HTR-8/SVneo (cell line): Measurements from ENCODE around the gene KIF19.

Experiments
- DNase-seq: peaks from one replicate; pipeline ENCODE4 v3.0.0; 2011; ENCODE audit warnings: low spot score, mixed read lengths; ENCODE audit not compliant: insufficient read length
- FAIRE-seq: peaks from 2 replicates; lab custom pipeline; 2011; peaks lifted over from hg19 to GRCh38; lab: Jason Lieb, UNC

Gene KIF19

DNA sequence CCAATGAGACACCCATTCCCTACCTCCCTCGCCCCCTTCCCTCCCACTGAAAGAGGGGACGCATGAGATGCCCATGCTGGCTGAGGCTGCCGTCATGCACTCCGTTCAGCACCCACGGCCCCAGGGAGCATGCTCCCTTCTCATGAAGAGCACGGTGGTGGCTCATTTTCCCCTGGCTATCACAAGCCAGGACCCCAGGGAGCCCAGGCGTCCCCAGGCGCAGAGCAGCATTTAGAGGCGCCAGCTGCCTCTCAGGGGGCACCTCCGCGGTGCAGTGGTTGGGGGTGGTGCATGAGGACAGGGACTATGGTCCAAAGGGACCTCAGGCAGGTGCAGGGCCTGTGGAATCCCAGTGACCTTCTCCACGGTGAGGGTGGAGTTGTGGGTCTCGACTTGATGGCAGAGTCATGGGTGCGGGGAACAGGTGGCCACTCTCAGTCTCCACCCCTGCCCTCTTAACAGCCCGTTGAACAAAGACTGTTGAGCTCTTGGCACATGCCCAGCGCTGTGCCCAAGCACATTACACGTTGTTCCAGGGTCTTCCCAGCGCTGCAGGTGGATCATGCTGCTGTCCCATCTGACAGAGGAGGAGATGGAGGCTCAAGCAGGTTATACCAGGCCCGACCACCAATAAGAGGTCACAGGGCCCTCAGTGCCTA, 13.6 kb downstream of the KIF19 start:
- FAIRE-seq (no peak), DNase-seq (no peak)

DNA sequence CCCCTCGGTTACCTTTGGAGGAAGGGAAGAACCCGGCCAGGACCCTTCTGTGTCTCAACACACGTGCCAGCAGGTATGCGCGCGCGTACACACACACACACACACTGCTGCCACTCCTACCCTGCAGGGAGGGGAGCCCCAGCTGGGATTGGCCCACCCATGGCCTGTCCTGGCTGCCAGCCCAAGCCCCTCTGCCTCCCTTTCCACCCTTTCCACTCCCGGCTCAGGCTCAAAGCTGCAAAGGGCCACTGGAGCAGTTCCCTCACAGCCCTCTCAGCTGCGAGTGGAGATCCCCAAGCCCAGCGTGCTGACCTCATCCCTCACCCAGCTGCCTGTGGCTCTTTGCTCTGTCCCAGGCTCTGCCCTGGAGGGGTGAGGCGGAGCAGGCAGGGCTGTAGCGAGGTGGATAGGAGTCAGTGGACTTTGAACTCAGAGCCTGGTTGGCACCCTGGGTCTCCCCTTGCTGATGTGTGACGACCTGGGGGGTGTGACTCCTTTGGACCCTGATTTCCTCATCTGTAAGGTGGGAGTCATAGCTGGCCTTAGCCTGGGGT, 14.5 kb downstream of the KIF19 start:
- no peak for DNase-seq
- no peak for FAIRE-seq

DNA sequence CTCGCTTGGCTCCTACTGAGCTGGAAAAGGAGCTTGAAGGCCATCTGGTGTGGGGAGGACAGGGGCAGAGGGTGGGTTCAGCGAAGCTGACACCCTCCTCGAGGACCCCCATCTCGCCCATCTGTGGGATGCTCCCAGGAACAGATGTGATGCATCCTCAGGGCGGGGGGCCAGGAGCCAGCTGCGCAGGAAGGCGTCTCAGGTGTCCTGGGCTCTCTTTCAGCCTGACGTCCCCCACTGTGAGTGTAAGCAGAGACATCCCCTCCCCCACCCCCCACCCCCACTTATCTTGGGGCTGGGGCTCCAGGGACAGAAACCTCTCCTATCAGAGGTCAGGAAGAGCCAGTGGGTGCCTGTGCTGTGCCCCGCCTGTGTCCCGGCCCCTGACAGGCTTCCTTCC, 16.2 kb downstream of the KIF19 start:
- DNase-seq = no peak
- FAIRE-seq = no peak

DNA sequence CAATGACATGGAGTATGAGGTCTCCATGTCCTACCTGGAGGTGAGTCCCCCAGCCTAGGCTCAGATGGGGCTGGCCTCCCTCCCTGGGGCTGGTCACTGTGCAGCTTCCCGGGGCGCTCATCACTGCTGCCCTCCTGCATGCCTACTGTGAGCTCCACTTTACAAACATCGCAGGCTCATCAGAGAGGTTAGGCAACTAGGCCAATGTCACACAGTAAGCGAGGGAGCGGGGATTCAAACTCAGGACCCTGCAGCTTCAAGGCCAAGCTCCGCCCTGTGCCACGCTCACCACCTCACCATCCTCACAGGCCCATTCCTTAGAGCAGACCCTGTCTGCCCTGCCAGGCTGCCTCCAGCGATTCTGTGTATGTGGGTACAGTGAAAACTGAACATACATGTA, 17.1 kb downstream of the KIF19 start:
- no peak for DNase-seq
- FAIRE-seq = no peak

DNA sequence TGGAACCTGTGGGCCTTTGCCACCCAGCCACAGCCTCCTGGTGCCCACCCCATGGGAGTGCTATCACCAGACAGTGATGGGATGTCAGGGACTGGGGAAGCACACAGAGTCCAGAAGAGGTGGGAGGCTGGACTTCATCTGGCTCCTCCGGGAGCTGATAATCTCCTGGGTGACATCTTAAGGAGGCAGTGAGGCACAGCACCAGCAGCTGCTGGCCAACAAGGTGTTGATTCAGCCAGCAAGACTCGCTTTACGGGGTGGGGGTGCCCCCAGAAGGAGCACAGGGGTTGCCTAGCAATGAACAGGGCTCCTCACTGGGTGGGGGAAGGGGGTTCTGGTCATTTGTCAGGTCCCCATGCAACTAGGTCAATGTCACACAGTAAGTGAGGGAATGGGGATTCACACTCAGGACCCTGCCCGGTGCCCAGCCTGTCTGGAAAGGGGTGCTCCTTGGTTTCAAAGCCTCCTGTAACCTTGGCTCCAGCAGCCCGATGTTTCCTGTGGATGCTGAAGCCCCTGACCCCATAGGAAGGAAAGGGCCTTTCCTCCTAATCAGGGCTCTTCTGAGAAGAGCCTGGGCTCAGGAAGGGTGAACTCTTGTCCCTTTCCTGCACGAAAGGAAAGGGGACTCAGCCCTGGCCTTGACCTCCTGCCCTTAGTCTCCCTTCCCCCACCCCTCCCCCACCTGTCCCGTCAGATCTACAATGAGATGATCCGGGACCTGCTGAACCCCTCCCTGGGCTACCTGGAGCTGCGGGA, 17.7 kb downstream of the KIF19 start:
- DNase-seq (no peak), FAIRE-seq (no peak)

DNA sequence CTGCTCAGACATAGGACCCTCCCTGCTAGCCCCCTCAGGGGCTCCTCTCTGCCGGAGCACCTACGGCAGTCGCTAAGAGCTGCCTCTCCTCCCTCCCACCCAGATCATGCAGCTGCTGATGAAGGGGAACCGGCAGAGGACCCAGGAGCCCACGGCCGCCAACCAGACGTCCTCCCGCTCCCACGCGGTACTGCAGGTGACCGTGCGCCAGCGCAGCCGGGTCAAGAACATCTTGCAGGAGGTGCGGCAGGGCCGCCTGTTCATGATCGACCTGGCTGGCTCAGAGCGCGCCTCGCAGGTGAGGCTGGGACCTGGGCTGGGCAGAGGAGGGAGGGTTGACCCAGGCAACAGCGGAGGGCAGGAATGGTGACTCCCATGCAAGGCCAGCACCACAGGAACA, 18.6 kb downstream of the KIF19 start:
- FAIRE-seq (no peak), DNase-seq (no peak)

DNA sequence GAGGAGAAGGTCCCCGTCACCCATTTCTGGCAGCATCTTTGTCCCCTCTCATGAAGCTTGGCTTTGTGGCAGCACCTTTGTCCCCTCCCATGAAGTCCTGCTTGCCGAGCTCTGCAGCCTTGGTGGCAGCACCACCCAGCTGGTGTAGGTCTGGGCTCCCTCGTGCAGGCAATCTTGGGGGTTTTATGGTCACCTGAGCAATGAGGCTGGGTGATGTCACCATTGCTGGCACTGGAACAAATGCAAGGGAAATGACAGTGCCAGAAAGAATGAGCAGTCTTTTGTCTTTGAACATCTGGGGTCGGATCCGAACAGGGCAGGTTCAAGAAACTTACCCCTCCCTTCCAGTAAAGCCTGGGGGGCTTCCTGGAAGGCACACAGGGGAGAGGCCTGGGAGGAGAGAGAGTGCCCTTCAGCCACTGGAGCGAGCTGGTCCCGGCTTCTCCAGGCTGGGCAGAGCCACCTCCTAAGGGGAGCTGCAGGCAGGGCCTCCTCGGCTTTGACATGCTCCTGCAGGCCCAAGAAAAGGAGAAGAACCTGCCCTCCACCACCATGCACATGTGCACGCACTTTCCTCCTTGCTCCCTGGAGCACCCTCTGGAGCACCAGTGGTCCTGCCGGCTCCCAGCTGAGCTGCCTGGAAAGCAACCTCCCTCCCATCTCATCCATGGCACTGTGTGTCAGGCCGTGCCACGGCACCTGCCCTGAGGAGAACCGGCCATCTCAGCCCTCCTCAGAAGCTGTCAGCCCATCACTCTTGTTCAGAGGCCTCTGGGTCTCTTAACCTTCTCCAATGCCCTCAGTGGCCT, 19.6 kb downstream of the KIF19 start:
- DNase-seq = no peak
- FAIRE-seq = no peak

DNA sequence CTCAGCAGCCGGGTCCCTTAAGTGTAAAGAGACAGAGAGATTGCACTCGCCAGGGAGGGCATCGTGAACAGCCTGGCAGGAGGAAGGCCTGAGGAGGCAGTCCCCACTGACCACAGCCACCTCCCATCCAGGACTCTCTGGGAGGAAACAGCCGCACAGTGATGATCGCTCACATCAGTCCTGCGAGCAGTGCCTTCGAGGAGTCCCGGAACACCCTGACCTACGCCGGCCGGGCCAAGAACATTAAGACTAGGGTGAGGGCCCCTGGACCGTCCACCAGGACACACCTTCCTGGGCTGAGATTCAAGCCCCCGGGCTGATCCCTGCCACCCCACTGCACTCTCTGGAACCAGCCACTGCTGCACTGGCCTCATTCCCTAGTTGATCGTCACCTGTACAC, 21.6 kb downstream of the KIF19 start:
- DNase-seq (no peak), FAIRE-seq (no peak)

DNA sequence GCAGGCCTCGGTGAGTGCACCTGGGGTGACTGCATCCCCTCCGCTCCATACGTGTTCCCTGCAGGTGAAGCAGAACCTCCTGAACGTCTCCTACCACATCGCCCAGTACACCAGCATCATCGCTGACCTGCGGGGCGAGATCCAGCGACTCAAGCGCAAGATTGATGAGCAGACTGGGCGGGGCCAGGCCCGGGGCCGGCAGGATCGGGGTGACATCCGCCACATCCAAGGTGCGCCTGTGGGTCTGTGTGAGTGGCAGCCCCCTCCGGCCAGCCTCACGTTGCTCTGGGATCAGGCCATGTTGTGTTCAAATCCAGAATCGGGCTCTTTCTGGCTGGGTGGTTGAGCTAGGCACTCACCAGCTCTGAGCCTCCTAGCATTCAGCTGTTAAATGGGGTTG, 23.1 kb downstream of the KIF19 start:
- FAIRE-seq (no peak), DNase-seq (no peak)

DNA sequence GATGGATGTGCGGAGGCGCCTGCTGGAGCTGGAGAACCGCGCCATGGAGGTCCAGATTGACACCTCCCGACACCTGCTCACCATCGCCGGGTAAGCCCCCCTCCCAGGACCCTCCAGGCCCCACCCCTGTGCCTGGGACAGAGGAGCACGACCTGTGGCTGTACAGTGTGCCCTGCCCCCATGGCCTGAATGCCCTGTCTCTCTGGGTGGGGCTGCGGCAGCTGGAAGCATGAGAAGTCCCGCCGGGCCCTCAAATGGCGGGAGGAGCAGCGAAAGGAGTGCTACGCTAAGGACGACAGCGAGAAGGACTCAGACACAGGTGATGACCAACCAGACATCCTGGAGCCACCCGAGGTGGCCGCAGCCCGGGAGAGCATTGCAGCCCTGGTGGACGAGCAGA, 24.5 kb downstream of the KIF19 start:
- DNase-seq (no peak), FAIRE-seq (no peak)

DNA sequence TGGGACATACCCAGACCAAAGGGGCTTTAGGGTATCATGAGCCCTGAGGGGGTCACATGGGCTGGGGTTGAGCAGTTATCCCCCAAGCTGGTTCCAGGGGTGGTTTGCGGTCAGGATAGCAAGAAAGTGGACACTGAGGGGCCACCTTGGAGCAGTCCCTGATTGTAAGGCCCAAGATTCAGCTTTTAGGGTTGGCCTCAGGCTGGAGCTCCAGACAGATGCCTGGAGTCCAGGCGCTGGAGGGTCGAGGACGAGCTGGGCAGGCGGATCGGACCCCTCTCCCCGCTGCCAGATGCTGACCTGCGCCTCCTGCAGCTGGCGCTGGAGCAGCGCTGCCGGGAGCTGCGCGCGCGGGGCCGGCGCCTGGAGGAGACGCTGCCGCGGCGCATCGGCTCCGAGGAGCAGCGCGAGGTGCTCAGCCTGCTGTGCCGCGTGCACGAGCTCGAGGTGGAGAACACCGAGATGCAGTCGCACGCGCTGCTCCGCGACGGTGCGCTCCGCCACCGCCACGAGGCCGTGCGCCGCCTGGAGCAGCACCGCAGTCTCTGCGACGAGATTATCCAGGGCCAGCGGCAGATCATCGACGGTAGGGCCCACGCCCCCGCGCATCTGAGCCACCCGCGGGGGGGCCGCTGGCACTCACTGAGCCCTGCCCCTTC, 25.7 kb downstream of the KIF19 start:
- no peak for FAIRE-seq
- DNase-seq = no peak

DNA sequence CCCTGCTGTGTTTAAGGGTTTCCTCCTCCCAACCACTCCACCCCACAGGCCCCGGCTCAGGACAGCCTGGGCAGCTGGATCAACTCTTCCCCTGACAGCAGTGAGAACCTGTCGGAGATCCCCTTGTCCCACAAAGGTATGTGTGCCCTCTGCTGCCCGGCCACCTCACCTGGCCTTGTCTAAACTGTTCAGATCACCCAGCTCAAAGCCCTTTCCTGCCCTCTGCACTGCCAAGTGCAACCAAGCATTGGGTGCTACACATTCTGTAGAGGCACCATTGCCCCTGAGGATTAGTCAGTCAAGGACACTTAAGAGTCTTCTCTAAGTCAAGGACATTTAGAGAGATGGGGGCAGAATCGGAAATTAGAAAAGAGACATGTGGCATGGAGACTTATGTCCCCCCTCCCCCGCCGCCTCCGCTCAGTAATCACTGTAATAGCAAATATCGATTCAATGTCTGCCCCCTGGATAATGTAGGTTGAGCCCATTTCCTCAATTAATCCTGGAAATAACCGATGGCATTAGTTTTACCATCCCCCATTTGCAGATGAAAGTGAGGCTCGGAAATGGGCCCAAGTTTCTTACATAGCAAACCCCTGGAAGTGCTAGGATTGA, 27.5 kb downstream of the KIF19 start:
- FAIRE-seq (no peak), DNase-seq (no peak)

DNA sequence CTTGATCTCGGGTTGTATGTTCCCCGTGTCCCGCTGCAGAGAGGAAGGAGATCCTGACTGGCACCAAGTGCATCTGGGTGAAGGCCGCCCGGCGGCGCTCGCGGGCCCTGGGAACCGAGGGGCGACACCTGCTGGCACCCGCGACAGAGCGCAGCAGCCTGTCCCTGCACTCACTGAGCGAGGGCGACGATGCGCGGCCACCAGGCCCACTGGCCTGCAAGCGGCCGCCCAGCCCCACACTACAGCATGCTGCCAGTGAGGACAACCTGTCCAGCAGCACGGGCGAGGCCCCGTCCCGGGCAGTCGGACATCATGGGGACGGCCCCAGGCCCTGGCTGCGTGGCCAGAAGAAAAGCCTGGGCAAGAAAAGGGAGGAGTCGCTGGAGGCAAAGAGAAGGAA, 28.1 kb downstream of the KIF19 start:
- DNase-seq (no peak), FAIRE-seq (no peak)

DNA sequence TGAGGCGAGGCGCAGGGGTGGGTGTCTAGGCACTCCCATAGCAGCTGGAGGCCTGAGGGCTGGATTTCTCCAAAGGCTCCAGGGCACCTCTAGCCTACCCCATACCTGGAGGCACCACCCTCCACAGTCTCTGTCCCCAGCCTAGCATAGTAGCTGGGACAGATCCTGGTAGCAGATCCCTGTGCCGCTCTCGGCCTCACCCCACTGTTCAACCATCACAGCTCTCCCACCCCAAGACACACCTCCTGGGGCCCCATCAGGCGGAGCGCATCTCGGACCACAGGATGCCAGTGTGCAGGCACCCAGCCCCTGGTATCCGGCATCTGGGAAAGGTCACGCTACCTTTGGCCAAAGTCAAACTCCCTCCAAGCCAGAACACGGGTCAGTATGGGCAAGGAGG, 28.5 kb downstream of the KIF19 start:
- FAIRE-seq (no peak), DNase-seq (no peak)

DNA sequence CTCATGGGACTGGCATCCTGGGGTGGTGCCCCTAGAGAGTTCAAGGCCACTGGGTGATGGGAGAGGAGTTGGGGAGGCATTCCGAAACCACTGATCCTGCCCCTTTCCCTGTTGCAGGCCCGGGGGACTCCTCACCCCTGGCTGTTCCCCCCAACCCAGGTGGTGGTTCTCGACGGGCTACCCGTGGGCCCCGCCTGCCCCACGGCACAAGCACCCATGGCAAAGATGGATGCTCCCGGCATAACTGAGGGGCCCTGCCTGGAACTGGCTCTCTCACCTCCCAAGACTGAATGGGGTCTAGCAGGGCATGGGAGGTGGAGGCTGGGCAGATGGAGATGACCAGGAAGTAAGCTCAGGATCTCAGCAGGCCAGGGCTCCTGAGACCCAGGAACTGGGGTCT, 29.0 kb downstream of the KIF19 start:
- no peak for FAIRE-seq
- DNase-seq = no peak

DNA sequence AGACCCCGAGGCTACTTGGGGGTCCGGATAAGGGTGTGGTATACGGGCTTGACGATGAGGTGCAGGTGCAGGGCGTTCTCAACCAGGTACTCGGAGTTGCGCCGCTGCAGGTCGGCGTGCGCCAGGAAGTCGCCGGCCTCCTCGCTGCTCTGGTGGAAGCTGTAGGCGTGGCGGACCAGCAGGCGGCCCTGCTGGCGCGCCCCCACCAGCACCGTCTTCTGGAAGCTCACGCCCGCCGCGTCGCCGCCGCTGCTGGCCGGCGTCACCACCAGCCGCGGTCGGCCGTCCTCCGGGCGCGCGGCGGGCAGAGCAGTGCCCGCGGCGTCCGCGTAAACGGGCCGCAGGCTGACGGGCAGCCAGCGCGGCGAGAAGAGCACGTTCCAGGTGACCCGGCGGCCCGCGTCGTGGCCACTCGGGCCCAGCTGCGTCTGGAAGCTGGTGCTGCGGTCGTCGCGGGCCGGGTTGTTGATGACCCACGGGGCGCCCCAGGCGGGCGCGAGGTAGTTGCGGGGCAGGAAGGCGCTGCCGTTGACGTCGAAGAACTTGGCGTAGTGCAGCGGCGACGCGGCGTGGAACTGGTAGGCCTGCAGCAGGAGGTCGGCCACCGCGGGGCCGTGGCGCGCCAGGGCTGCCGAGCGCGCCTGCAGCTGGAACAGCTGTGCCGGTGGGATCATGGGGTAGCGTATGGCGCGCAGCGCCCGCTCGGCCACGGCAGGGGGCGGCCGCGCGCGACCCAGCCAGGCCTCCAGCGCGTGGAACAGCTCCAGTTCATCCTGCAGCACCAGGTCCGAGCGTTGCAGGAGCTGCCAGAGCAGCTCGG, 30.8 kb downstream of the KIF19 start:
- no peak for FAIRE-seq
- no peak for DNase-seq

DNA sequence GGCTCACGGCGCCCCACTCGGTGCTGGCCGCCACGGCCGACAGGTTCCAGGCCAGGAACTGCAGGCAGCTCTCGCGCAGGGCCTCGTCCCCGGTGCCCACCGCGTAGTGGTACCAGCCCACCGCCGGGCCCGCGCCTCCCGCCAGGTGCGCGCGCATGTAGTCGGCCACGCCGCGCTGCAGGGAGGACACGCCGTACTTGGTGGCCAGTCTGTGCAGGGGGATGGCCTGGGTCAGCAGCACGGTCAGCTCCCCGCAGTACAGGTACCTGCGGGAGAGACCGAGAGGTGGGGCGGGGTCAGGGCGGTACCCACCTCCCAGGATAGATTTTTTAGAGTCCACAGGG, 31.4 kb downstream of the KIF19 start:
- FAIRE-seq (no peak), DNase-seq (no peak)

DNA sequence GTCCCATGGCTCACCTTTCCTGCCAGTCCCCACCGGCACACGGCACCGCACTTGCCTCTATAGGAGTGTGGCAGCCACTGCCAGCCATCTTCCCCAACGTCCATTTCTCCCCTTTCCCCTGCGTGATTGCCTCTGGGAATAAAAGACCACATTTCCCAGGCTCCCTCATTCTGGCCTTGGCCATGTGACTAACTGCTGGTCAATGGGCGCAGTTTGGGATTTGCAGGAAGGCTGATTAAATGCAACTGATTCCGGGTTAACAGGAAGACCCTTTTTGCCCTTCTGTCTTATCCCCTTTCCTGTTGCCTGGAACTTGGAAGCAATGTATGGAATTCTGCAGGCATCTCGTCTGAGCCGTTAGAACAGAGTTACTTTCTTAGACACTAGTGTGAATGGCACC, 32.7 kb downstream of the KIF19 start:
- FAIRE-seq (no peak), DNase-seq (no peak)

DNA sequence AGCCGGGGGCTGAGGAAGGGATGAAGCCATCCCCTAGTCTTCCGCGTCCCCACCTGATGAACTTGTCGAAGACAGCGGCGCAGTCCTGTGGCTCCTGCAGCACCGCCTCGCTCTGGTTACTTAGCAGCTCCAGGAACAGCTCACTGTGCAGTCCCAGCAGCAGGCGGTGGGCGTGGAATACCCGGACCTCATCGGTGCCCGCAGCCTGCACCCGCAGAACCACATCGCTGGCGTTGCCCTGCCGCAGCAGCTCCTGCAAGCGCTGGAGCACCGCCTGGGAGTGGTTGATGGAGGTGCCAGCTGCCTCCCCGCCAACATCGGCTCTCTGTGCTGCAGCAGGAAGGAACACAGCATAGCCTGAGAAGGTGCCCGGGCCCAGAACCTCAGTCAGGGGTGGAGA, 33.9 kb downstream of the KIF19 start:
- FAIRE-seq (no peak), DNase-seq (no peak)

DNA sequence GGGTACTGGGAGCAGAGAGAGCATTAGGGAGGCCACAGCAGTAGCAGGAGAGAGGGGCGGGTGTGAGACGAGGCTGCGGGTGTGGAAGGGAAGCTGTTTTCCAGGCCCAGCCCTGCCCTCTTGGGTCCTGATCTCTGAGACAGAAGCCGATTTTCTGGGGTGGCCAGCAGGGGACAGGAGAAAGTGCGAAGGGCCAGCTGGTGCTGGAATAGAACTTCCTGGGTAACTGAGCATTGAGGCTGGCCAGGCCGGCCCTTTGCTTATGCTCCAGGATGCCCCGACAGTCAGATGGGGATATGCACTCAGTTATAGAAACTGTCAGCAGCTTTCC, 34.8 kb downstream of the KIF19 start:
- FAIRE-seq (no peak), DNase-seq (no peak)
